Fibroblast of lung (primary cell): Measurements from ENCODE around the gene MAPK13.

ENCODE experiments used
- CTCF ChIP-seq, 2 donors: IDR thresholded peaks in 1 of 2; conservative IDR thresholded peaks in 1 of 2; 1 replicate in 1 of 2; 2 replicates in 1 of 2; pipeline ENCODE4 v1.5.1; 2011 to 2012; ENCODE audit warnings: low read length in 2 of 2, control low read depth in 1 of 2, inconsistent platforms in 1 of 2, low read depth in 1 of 2, mild to moderate bottlenecking in 1 of 2
- EZH2 ChIP-seq: IDR thresholded peaks from 2 replicates; pipeline ENCODE4 v1.5.1; 2012; ENCODE audit warnings: low read length, control low read depth, mild to moderate bottlenecking; ENCODE audit errors: missing control alignments

- TF ChIP-seq CTCF (conservative IDR thresholded peaks at IDR 0.05 in 1 of 2, IDR thresholded peaks at IDR 0.05 in 1 of 2; ENCODE audit: low read depth in 1 of 2, low read length in 2 of 2) = no peak
- TF ChIP-seq EZH2 = no peak
Observed at GRCh38 chr6:36131511-36132245, 1.4 kb downstream of the MAPK13 start.
